Glutamatergic neuron (in vitro differentiated cells): ENCODE data around the gene PTPRJ. TPM values are rescaled to one million over a fixed set of nuclear protein-coding genes. Genes with fewer than 3 reads are reported as not detected.

Experiments
- DNase-seq: peaks from one replicate; pipeline ENCODE4 v3.0.0; 2022
- H3K27ac Mint-ChIP-seq: one replicate; pipeline ENCODE4 v1.8.0; 2020; ENCODE audit warnings: mild to moderate bottlenecking, mixed read lengths, inconsistent platforms; ENCODE audit not compliant: unreplicated experiment
- H3K27me3 Mint-ChIP-seq: one replicate; pipeline ENCODE4 v1.8.0; 2020; ENCODE audit warnings: mild to moderate bottlenecking, moderate library complexity, mixed read lengths, inconsistent platforms; ENCODE audit not compliant: unreplicated experiment
- H3K36me3 Mint-ChIP-seq: one replicate; pipeline ENCODE4 v1.8.0; 2020; ENCODE audit warnings: mild to moderate bottlenecking, mixed read lengths, inconsistent platforms; ENCODE audit not compliant: unreplicated experiment
- H3K4me1 Mint-ChIP-seq: one replicate; pipeline ENCODE4 v1.8.0; 2020; ENCODE audit warnings: mild to moderate bottlenecking, low read depth, mixed read lengths, inconsistent platforms; ENCODE audit not compliant: unreplicated experiment
- H3K4me3 Mint-ChIP-seq: one replicate; pipeline ENCODE4 v1.8.0; 2020; ENCODE audit warnings: mild to moderate bottlenecking, mixed read lengths, inconsistent platforms; ENCODE audit not compliant: unreplicated experiment
- H3K9me3 Mint-ChIP-seq: one replicate; pipeline ENCODE4 v1.8.0; 2020; ENCODE audit warnings: mild to moderate bottlenecking, moderate library complexity, mixed read lengths, inconsistent platforms; ENCODE audit not compliant: unreplicated experiment
- total RNA-seq: library from RNA; stranded (reverse); fragmentation: NEBNext Ultra II Directional; extraction: Animal tissue kit (Norgen Biotek cat#: 25700); gene quantifications from one replicate; pipeline ENCODE4 v1.2.1, GENCODE V29; 2021; ENCODE audit not compliant: unreplicated experiment
- TF ChIP-seq, protein P1 (sequence below): fragments of 200-600 bp; sonication (generic); IDR thresholded peaks from one replicate; pipeline ENCODE4 v1.5.0; 2021; ENCODE audit not compliant: partially characterized antibody, unreplicated experiment

Gene PTPRJ
- total RNA-seq, 1 donor from 2014 or later, result 2.4 TPM

- Mint-ChIP-seq H3K27me3 (peaks cover 4% of the 10 kb centered on the region), H3K4me1 (no peaks in the 10 kb centered on the region), H3K4me3 (no peak overlapping the region), H3K36me3 (no peaks in the 10 kb centered on the region), H3K27ac (no peak overlapping the region), H3K9me3 (peaks cover 4% of the 10 kb centered on the region)
- TF ChIP-seq, protein P1, sequence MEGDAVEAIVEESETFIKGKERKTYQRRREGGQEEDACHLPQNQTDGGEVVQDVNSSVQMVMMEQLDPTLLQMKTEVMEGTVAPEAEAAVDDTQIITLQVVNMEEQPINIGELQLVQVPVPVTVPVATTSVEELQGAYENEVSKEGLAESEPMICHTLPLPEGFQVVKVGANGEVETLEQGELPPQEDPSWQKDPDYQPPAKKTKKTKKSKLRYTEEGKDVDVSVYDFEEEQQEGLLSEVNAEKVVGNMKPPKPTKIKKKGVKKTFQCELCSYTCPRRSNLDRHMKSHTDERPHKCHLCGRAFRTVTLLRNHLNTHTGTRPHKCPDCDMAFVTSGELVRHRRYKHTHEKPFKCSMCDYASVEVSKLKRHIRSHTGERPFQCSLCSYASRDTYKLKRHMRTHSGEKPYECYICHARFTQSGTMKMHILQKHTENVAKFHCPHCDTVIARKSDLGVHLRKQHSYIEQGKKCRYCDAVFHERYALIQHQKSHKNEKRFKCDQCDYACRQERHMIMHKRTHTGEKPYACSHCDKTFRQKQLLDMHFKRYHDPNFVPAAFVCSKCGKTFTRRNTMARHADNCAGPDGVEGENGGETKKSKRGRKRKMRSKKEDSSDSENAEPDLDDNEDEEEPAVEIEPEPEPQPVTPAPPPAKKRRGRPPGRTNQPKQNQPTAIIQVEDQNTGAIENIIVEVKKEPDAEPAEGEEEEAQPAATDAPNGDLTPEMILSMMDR, result no peak
- DNase-seq, result no peak
Observed at GRCh38 chr11:48011798-48012391, 31.5 kb downstream of the PTPRJ start.

GRCh38 chr11:48013269-48013901 lies 33.0 kb downstream of the PTPRJ start:
- no peak overlapping the region for H3K4me3 Mint-ChIP-seq
- no peak for DNase-seq
- no peak overlapping the region for H3K27ac Mint-ChIP-seq
- H3K4me1 Mint-ChIP-seq, result peaks cover 4% of the 10 kb centered on the region
- H3K9me3 Mint-ChIP-seq, result peaks cover 4% of the 10 kb centered on the region
- no peaks in the 10 kb centered on the region for H3K36me3 Mint-ChIP-seq
- peaks cover 4% of the 10 kb centered on the region for H3K27me3 Mint-ChIP-seq
- TF ChIP-seq, protein P1, result no peak

DNA sequence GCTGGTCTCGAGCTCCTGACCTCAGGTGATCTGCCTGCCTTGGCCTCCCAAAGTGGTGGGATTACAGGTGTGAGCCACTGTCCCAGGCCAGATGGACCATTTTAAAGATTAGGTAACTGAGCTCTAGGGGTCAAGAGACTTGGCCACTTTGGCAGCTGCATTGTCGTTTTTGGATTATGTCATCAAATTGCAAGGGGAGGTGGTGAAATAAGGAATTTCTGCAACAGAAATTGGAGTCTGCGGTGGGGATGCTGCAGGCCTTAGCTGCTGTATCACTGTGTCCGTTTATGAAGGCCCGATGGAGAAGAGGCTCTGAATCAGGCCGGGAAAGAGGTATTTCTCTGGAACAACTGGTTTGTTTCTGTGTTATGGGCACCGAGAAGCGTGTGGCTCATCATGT lies 34.6 kb downstream of the PTPRJ start:
- Mint-ChIP-seq H3K9me3 (peaks cover 4% of the 10 kb centered on the region), H3K27ac (no peak overlapping the region), H3K36me3 (no peaks in the 10 kb centered on the region), H3K4me1 (peaks cover 10% of the 10 kb centered on the region), H3K27me3 (peaks cover 7% of the 10 kb centered on the region), H3K4me3 (no peak overlapping the region)
- TF ChIP-seq, protein P1, result no peak
- no peak for DNase-seq

DNA sequence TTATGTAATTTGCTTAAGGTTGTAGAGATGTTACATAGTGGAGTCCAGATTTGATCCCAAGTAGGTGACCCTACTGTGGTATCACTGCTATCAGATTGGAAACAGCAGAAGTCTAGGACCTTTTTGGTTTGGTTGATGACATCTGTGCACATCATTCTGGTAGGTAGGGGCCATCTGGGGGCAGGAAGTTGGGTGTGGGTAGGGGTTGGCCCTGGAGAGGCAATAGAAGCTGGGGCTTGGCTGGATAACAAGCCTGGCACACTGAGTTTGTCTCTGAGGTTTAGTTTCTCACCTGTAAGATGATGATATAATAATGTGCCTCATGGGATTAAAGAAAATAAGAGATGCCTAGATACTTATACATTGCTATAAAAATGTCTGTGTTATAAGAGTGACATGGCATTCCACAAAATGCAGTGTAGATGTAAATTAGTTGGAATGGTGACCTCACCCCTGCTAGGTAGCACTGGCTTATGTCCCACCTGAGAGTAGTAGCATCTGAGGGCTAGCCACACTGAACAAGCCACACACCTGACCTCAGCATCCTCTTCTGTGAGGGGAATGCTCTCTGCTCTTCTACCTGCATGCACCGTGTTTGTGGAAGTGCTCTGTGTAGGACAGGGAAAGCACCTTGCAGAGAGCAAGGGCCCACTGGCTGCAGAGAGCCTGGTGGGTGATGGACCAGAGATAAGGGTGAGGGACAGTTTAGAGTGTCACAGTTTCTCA lies 36.9 kb downstream of the PTPRJ start:
- TF ChIP-seq, protein P1, result no peak
- Mint-ChIP-seq H3K4me3 (no peak overlapping the region), H3K27me3 (peaks cover 5% of the 10 kb centered on the region), H3K36me3 (no peaks in the 10 kb centered on the region), H3K27ac (no peak overlapping the region), H3K9me3 (peaks cover 6% of the 10 kb centered on the region), H3K4me1 (peaks cover 10% of the 10 kb centered on the region)
- no peak for DNase-seq
